ENCODE measurements around the gene PDE2A. TPM values are rescaled to one million over a fixed set of nuclear protein-coding genes. Genes with fewer than 3 reads are reported as not detected.

Gene PDE2A
- total and polyA plus RNA-seq, 2 of the 4 experiments (the other 2 are of a cell fraction), result 0.02 TPM; not detected in 1

DNA sequence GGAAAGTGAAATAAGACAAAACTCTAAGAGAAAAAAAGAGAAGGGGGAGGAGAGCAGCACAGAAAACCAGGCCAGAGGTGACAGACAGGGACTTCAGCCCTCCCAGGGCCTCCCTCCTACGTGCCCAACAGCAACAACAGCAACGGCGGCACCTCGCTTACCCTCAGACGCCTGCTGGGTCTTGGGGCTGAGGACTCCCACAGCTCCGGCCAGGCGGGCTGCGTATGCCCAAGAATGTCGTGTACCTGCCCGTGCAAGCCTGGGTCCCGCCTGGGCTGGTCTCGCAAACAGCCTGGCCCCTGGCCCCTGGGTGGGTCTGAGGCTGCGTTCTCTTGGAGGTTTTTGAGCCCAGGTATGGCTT is 47.4 kb upstream of the PDE2A start:
- Histone ChIP-seq H3K23ac (ENCODE audit: low read depth, low read length) (peak overlapping the region; percentile 90), H3K56ac (ENCODE audit: extremely low read depth, insufficient read depth, low read length) (peak overlapping the region; percentile 81; the same call in 1 of the 2 replicates), H2BK5ac (ENCODE audit: low read depth, low read length, poor library complexity, severe bottlenecking) (peak overlapping the region; percentile 80), H3K9me3 (ENCODE audit: control insufficient read depth, insufficient read depth, low read length) (no peaks in the 10 kb centered on the region), H2AK9ac (replicated peaks; ENCODE audit: low read depth, low read length, poor library complexity) (peak overlapping the region; percentile 96), H3K4ac (ENCODE audit: low read depth, low read length) (peak overlapping the region; percentile 98), H2AK5ac (ENCODE audit: low read depth, low read length) (peak overlapping the region; percentile 69), H3K79me1 (ENCODE audit: low read depth in 1 of 2, low read length in 2 of 2) (peaks cover 42 to 95% of the 10 kb centered on the region in 2 experiments), H3K9me1 (ENCODE audit: insufficient read depth, low read length) (peaks cover 27% of the 10 kb centered on the region), H4K91ac (ENCODE audit: insufficient read depth, low read depth, low read length) (peak overlapping the region; percentile 85), H4K20me1 (ENCODE audit: insufficient read depth, low read length) (peaks cover 49% of the 10 kb centered on the region), H4K8ac (ENCODE audit: low read depth in 2 of 2, low read length in 2 of 2) (peak overlapping the region; percentile 65 to 99), H3K27ac (ENCODE audit: insufficient read depth, low read length) (peak overlapping the region; percentile 93), H3K18ac (ENCODE audit: low read depth, low read length) (peak overlapping the region; percentile 74), H2AFZ (replicated peaks; ENCODE audit: low read length, poor library complexity) (peak overlapping the region; percentile 97), H3K4me1 (ENCODE audit: control insufficient read depth, insufficient read depth, low read length) (peaks cover 27% of the 10 kb centered on the region), H4K5ac (ENCODE audit: low read depth, low read length) (peak overlapping the region; percentile 71), H3K9ac (ENCODE audit: low read depth, low read length) (peak overlapping the region; percentile 78), H3K27me3 (ENCODE audit: control insufficient read depth, insufficient read depth, low read length) (no peaks in the 10 kb centered on the region), H3K14ac (replicated peaks; ENCODE audit: low read depth, low read length) (peak overlapping the region; percentile 95), H2BK15ac (ENCODE audit: low read depth, low read length) (no peak overlapping the region), H2BK20ac (ENCODE audit: low read depth, low read length) (no peak overlapping the region), H3K36me3 (ENCODE audit: control insufficient read depth, insufficient read depth, low read length) (peaks cover 15% of the 10 kb centered on the region), H2BK120ac (ENCODE audit: low read depth, low read length) (peak overlapping the region; percentile 15), H3K4me2 (ENCODE audit: low read depth, low read length) (peak overlapping the region; percentile 87), H3K4me3 (ENCODE audit: insufficient read depth, low read depth, low read length) (peak overlapping the region; percentile 41)
- dilution Hi-C loops (cut with HindIII; ENCODE audit: low sequenced_read_pairs, unreplicated experiment) (no loop called here), intact Hi-C loops (cut with micrococcal nuclease) (no loop called here), in situ Hi-C loops (cut with MboI; ENCODE audit: low sequenced_read_pairs) (loop anchor here (5.0 to 10.0 kb wide), 4 partner anchors 71 to 563 kb away; partner anchors contain the start of genes FCHSD2 and STARD10)
- ChIA-PET POLR2A (ENCODE audit: unreplicated experiment) (no interaction called here), CTCF (no interaction called here)
- TF ChIP-seq CEBPB (IDR thresholded peaks at IDR 0.05; ENCODE audit: low read depth, low read length), result no peak
- TF ChIP-seq BHLHE40 (IDR thresholded peaks at IDR 0.05; ENCODE audit: low read depth, low read length), result no peak
- TF ChIP-seq MAZ (IDR thresholded peaks at IDR 0.05; ENCODE audit: borderline replicate concordance, low read depth, low read length), result no peak
- TF ChIP-seq RFX5 (IDR thresholded peaks at IDR 0.05; ENCODE audit: low read depth, low read length), result no peak
- TF ChIP-seq RCOR1 (IDR thresholded peaks at IDR 0.05; ENCODE audit: insufficient replicate concordance, low read length), result no peak
- TF ChIP-seq CHD1 (IDR thresholded peaks at IDR 0.05; ENCODE audit: low read depth, low read length), result no peak
- TF ChIP-seq POLR2A (IDR thresholded peaks at IDR 0.05; ENCODE audit: low read depth, low read length), result no peak
- TF ChIP-seq, protein P1, sequence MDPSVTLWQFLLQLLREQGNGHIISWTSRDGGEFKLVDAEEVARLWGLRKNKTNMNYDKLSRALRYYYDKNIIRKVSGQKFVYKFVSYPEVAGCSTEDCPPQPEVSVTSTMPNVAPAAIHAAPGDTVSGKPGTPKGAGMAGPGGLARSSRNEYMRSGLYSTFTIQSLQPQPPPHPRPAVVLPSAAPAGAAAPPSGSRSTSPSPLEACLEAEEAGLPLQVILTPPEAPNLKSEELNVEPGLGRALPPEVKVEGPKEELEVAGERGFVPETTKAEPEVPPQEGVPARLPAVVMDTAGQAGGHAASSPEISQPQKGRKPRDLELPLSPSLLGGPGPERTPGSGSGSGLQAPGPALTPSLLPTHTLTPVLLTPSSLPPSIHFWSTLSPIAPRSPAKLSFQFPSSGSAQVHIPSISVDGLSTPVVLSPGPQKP (IDR thresholded peaks at IDR 0.05; ENCODE audit: borderline replicate concordance, low read depth, low read length), result no peak
- no peak for TF ChIP-seq NFE2L2 (IDR thresholded peaks at IDR 0.05; ENCODE audit: low read depth, low read length)
- TF ChIP-seq, protein P2, sequence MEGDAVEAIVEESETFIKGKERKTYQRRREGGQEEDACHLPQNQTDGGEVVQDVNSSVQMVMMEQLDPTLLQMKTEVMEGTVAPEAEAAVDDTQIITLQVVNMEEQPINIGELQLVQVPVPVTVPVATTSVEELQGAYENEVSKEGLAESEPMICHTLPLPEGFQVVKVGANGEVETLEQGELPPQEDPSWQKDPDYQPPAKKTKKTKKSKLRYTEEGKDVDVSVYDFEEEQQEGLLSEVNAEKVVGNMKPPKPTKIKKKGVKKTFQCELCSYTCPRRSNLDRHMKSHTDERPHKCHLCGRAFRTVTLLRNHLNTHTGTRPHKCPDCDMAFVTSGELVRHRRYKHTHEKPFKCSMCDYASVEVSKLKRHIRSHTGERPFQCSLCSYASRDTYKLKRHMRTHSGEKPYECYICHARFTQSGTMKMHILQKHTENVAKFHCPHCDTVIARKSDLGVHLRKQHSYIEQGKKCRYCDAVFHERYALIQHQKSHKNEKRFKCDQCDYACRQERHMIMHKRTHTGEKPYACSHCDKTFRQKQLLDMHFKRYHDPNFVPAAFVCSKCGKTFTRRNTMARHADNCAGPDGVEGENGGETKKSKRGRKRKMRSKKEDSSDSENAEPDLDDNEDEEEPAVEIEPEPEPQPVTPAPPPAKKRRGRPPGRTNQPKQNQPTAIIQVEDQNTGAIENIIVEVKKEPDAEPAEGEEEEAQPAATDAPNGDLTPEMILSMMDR (conservative IDR thresholded peaks at IDR 0.05; ENCODE audit: low read depth, low read length), result no peak
- ATAC-seq (ENCODE audit: low read depth) (peak; percentile 12), DNase-seq (no peak)
- BruUV-seq (replicated peaks), result TSS peak; percentile 68
- WGBS, 2 experiments (ENCODE audit: extremely low coverage in 2 of 2, insufficient read length in 1 of 2), result 40% methylated on average over 5 of the region's 13 CpGs; no CpG with 5 or more reads in 1 of the 2 experiments

Data from IMR-90 (cell line).